Hematopoietic multipotent progenitor cell (in vitro differentiated cells): Measurements from ENCODE around the gene KCNIP2. TPM values are rescaled to one million over a fixed set of nuclear protein-coding genes. Genes with fewer than 3 reads are reported as not detected.

Experiments
- DNase-seq, 3 donors: peaks; one replicate each; pipeline ENCODE4 v3.0.0-alpha.2; 2011 to 2015; ENCODE audit warnings: low read depth in 2 of 3, low spot score in 2 of 3
- total RNA-seq: library from RNA; depleted of rRNA; stranded (reverse); fragments of >200 nt; gene quantifications from one replicate; pipeline ENCODE4 v1.2.3, GENCODE V29; 2012

The KCNIP2 gene
- total RNA-seq, 1 donor = 0.27 TPM

DNA sequence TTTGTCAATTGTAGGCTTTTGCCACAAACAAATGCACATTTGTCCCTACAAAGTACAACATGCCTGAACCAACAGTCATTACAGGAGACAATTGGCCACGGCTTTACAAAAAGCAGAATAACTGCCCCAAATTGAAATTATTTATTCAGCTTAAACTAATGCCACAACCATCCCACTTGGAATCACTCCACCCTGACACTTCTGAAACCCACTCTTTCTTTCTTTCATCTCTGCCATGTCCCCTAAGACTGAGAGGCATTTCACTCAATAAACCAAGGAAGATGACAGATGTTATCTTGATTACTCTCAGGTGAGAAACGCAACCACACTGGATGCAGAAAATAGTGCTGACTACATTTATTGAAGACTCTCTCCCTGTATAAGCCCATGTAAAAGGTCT lies 57.8 kb downstream of the KCNIP2 start:
- no peak for DNase-seq

DNA sequence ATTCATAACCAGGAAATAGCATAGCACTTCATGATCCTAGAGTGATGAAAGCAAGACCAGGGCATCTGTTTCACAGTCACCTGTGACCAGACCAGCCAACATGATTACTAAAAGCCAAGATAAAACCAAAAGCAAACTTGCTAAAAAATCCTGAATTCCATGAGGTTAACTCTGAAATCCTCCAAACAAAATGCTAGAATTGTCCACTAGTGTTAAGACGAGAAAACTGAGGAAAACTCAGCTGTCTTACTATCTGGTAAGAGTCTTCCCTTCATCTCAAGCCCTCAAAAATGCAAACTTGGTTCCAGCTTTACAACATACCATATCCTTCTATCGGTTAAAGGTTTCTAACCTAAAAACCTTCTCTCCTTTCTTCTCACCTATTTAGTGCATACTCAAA lies 59.0 kb downstream of the KCNIP2 start:
- DNase-seq = no peak

DNA sequence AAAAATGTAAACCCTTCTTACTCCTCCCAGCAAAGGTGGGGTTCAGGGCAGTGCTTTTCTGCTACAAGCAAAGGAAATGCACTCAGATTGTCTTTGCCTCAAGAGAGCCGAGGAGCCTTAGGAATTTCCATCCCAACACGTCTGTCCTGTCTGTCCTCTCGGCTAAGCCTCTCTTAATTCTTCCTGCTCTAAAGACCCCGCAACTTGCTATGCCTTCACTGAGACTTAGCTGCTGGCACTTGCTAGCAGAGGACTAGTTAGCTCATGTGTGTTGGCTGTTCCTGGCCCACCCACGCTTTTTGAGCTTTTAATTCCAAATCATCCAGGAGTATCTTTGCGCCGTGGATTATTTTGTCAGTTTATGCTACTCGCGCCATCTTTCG lies 59.9 kb downstream of the KCNIP2 start:
- DNase-seq = no peak

DNA sequence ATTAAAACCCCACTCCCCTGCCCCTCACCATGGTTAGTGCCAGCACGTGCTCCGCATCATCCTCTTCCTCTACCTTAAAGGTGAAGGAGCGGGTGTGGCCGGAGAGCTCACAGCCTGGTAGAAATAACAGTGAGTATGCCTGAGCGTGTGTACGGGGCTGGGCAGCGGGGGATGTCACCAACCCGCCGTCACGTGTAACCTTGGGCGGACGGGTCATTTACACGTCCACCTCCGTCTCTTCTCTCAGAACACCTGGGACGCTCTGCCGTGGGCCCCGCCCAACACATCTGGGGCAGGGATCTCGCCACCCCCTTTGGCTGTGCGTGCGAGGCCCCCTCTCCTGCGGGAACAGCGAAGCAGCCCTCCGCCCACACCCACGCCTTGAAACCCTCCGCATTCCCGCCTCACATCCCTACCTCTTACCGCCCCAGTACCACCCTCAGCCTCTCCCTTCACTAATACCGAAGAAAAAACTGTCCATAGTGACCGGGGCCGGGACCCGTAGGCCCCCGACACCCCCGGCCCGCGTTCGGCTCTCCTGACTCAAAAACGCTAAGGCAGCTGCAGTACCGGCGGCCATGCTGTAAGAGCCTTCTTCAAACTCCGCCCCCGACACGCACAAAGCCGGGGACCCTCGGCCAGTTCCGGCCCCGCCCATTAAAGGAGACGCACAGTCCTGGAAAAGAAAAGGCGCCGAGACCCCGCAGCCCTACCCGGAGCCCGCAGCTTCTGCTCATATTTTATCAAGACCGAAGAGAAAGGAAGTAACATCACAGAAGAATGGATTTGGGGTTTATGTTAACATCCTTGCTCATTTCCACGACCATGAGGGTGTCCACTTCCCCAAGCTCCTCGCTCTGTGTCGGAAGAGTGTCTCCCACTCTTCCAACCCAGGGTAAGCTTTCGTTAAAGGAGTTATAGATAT lies 60.5 kb downstream of the KCNIP2 start, which contains the start of gene NPM3:
NPM3 (minus strand) TSS at position 636 of the 925 bp plus-strand sequence; CDS start at position 580, 56 bp downstream.
- DNase-seq = peak in 2 of 3 donors; percentile 78 to 85

DNA sequence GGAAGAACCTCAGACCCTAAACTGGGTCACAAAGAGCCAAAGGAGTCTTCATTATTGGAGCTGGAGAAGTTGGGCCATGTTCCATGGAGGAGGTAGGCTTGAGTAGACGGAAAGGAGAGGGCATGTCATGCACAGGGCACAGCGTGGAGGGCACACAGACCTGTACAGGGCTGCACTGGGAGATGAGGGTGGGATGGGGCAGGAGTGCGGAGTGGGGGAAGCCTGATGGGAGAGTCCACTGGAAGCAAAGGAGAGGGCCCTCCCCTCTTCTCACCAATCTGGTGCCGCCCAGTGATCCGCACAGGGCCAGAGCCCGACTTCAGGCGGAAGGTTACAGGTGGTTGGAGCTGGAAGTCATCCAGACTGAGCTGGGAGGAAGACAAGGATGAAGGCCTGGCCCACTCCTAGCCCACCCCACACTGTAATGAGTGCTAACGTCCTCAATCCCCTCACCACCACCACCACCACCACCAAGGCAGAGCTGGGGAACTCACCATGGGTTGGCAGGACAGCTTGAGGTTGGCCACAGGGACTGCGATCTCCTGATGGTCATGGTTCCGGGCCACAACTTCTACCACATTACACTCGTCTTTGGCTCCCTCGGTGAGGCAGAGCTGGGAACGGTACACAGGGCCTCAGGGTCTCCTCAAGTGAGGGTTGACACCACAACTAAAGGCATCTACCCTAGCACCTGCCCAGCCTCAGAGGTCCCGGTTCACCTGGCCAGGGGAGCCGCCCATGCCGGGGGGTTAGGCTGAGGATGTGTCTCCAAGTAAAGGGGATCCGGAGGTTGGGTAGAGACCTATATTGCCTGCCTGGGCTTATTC lies 61.4 kb downstream of the KCNIP2 start:
- no peak for DNase-seq

DNA sequence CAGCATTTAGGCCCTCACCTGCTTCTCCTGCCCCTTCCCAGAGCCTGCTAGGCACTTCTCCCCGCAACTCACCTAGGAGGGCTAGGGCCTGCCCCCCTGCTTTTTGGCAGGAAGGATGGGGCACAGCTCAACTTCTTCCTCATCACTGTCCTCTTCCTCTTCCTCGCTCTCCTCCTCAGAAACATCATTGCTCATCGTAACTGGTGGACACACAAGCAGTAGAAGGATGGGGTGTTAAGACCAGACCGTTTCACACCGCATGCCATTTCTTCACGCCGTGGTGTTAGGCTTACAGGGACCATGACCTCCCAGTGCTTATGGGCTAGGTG lies 62.0 kb downstream of the KCNIP2 start:
- no peak for DNase-seq

DNA sequence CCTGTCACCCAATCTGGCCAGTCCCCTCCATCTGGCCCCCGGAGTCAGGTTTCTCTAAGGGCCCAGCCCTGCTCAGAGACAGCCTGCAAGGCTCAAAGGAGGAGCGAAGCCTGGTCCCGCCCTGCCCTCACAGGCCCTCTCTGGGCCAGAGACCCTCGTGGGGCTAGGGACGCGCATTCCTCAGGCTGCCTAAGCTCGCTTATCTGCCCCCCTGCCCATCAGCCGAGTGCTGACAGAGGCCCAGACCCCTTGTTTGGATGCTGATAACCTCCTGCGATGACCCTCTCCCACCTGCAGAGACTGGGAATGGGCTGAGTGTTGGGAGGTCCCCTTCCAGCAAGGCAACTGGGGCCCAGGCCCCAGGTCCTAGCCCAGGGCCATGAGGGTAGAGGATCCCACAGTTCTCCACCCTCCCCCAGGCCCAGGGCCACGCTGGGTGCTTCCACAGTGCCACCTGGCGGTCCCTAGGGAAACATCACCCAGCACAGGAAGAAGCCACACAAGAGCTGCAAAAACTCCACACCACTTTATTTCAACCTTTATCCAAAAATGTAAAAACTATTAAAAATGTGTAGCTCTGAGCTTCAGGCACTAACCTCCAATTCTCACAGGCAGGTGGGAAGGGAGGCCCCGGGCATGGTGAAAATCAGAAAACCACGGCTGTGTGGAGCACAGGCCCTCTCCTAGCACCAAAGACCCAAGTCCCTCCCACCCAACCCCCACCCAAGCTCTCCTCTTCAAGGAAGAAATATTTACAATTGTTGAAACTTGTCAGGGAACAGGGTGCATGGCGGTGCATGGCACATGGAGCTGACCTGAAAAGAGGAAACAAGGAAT lies 62.6 kb downstream of the KCNIP2 start:
- peak in 2 of 3 donors; percentile 63 to 79 for DNase-seq

DNA sequence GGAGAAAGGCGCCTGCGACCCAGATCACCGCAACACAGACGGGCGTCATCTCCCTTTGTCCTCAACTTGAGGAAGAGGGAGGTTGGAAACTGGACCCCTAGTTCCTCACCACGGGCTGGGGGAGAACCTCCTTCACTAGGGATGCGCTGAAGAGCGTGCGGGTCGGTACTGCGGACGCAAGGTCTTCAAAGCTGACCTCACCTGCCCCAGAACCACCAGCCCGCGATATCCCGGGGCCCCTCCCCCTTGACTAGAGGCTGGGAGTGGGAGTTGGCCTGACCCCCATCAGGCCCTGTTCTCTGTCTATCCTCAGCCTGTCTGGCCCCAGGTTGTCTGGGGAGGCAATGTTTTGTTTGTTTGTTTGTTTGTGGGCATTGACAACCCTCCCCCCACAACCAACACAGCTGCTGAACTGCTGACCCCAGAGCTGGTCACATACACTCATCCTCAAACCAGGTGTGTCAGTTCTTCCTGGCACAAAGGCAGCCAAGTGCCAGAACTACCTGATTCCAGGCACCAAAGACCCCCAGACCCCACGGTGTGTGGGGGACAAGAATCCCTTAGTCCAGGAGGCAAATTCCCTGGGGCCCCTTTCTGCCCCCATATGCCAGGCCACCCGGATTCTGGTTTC lies 63.3 kb downstream of the KCNIP2 start:
- no peak for DNase-seq

DNA sequence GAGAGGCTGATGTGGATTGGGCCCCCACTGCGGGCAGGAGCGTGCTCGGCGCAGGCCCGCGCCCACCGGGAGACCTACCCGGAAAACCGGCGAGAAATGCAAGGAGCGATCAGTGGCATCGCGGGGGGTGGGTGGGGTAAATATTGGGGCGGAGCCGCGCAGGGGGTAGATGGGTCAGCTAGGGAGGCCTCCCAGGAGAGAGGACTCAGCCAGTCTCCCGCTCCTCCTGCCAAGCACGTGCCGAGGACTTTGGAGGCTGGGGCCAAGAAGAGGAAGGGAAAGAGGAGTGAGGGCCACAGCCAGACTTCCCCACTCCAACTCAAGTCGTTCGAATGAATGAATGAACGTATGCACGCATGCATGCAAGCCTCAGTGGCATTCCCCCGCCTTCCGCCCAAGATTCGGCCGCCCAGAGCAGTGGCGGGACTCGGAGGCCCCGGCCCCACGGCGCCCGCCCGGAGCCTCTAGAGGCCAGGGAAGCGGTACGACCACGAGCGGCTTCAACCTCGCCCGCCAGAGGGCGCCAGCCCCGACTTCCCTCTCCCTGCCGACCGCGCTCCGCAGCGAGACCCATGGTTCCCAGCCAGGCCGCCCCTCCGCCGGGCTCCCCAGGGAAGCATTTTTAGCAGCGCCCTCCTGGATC lies 63.9 kb downstream of the KCNIP2 start:
- DNase-seq = peak; percentile 59 to 82 (median 67)

DNA sequence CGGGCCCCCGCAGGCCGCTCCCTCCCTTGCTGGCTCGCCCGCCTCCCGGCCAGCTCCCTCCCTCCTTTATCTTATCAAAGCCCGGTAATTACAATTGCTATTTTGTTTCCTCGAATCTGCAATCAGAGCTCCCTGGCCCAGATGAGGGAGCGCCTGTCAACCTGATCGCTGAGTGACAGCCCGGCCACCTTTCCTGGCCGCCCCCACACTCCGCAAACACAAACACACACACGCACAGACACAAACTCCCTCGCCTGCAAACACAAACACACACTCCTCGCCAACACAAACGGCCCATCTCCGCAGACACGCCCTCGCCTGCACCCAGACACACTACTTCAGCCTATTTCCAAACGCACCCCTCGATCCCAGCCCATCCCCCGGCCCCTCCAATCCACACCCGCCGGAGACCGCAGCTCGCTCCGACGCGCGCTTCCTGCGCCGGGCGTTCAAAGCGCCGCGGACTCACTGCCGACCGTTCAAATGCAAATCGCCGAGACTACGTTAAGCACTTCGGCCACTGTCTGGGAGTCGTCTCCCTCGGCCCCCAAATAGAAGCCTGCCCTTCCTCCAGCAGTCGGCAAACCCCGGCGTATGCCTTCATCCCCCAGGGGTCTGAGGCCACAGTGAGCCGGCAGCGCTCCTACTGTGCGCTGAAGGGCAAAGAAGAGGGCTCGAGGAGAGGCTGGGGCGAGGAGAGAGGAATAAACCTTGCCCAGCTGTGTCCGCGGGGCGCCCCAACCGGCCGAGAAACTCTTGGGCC lies 64.6 kb downstream of the KCNIP2 start:
- DNase-seq = peak in 1 of 3 donors; percentile 31

DNA sequence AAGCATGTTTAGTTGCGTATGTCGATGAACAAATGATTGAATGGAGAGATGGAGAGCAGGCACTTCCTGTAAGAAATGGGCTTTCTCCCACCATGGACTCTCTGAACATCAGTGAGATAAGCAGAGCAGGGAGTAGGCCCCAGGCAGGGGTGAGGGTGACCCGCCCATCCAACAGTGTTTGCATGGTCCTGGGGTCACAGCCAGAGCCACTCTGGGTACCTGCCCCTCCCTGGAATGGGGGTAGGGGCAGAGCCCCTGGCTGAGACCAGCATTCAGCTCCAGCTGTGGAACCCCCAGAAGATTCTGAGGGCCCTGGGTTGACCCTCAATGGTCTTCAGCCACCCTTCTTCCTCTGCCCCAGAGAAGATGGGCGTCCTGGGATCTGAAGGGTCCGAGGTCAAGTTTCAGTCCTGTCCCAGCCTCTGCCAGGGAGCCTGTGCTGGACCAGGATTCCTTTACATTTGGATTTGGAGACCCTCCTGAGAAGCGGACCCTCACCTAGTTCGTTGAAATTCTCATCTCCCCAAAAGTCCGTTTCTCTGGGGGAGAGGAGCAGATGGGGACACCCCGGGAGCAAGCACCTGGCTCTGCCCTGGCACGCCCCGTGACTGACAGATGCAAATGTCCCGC lies 65.3 kb downstream of the KCNIP2 start:
- DNase-seq = no peak

DNA sequence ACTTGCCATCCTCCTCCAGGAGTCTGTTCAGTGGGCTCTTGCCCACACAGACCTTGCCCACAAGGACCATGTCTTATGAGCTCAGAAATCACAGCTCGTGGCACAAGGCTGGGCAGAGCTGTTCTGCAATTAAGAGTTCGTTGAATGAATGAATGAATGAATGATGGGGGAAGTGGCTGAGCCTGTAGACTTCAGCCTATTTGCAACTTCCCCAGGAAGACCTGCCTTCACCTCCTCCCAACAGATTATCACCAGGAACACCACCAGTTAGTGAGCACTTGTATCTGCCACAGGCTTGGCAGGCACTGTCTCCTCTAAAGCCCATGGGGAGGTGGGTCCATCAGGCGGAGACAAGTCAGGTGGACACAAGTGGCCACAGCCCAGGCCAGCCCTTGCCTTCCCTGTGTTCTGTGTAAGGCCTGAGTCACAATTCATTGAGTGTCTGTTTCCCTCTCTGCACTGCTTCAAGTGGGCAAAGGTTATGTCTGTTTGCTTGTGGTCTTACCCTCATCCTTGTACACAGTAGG lies 65.9 kb downstream of the KCNIP2 start:
- no peak for DNase-seq

DNA sequence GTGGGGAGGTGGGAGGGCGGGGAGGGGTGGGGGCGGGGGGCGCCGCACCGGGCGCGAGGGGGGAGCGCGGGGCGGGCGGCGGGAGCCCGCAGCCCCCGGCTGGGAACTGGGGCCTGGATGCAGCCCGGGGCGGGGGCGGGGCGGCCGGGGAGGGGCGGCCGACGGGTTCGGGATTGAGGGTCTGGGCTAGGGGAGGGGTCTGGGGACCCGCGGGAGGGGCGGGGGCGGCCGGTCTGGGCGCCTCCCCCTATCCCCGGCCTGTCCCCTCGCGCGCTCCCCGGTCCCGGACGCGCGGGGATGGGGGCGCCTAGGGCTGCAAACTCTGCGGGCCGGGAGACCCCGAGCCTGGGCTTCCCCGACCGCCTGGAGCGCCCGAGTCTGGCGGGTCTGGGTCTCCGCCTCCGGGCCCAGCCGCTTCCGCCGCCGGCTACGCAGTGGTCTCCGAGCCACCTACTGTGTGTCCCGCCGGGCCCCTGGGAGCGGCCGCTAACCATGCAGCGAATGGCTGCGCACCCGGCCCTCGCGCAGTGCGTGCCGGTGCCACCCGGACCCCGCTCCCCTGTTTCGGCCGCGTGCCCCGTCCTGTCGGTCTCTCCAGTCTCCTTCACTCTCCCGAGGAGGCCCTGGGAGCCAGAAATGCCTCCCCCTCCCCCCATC lies 67.3 kb downstream of the KCNIP2 start:
- DNase-seq = no peak

Other genes with a start within 250 kb of the KCNIP2 start
- 50.1 TPM for gene FBXW4, start 148.6 kb downstream of the KCNIP2 start, total RNA-seq
- gene FGF8, start 67.7 kb downstream of the KCNIP2 start, total RNA-seq = not detected
- 136 TPM for gene NPM3, start 60.4 kb downstream of the KCNIP2 start, total RNA-seq
- gene OGA, start 25.4 kb downstream of the KCNIP2 start, total RNA-seq = 53.3 TPM
- gene ARMH3, start 212.4 kb upstream of the KCNIP2 start, total RNA-seq = 12.4 TPM
- 29.1 TPM for gene HPS6, start 221.5 kb upstream of the KCNIP2 start, total RNA-seq